PC-3 (cell line): ENCODE data around the gene MT1B.
"Not testable (repeated sequence)": the region's sequence is repeated elsewhere in the genome, so short reads cannot be mapped to it uniquely, and the experiment has no call there.

ENCODE experiments used
- EZH2 ChIP-seq: fragments of 300-600 bp; sonication (generic); IDR thresholded peaks from one replicate; pipeline ENCODE4 v1.6.1; 2017; ENCODE audit warnings: antibody characterized with exemption, mild to moderate bottlenecking, low read length; ENCODE audit not compliant: unreplicated experiment
- TF ChIP-seq, protein P1 (sequence below): fragments of 300-600 bp; sonication (generic); conservative IDR thresholded peaks from 2 replicates; pipeline ENCODE4 v1.5.1; 2017; ENCODE audit warnings: antibody characterized with exemption, low read depth, mild to moderate bottlenecking, low read length

DNA sequence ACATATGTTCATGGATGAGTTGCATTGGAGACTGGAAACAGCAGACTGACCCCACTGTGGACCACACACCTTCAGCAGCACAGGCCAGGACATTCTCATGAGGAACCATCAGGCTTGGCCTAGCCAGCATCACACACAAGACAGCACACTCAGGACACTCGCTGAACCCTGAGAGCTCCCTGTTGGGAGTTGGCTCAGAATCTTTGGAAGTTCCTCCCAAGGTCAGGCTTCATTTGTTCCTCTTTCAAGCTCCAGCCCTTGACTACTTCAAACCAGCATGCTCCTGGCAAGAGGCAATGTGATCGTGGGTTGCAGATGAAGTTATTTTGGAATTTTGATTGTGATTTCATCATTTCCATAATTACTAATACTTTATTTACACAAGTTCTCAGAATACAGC is 20.0 kb downstream of the MT1B start:
- TF ChIP-seq EZH2: not testable (repeated sequence)
- TF ChIP-seq, protein P1, sequence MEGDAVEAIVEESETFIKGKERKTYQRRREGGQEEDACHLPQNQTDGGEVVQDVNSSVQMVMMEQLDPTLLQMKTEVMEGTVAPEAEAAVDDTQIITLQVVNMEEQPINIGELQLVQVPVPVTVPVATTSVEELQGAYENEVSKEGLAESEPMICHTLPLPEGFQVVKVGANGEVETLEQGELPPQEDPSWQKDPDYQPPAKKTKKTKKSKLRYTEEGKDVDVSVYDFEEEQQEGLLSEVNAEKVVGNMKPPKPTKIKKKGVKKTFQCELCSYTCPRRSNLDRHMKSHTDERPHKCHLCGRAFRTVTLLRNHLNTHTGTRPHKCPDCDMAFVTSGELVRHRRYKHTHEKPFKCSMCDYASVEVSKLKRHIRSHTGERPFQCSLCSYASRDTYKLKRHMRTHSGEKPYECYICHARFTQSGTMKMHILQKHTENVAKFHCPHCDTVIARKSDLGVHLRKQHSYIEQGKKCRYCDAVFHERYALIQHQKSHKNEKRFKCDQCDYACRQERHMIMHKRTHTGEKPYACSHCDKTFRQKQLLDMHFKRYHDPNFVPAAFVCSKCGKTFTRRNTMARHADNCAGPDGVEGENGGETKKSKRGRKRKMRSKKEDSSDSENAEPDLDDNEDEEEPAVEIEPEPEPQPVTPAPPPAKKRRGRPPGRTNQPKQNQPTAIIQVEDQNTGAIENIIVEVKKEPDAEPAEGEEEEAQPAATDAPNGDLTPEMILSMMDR: not testable (repeated sequence)
